Effector CD8-positive, alpha-beta T cell (primary cell): ENCODE measurements around the gene N4BP3.
"Not testable (repeated sequence)": the region's sequence is repeated elsewhere in the genome, so short reads cannot be mapped to it uniquely, and the experiment has no call there.

ENCODE experiments used
- DNase-seq: peaks from one replicate; lab custom pipeline; 2025; lab: John Stamatoyannopoulos, UW

The N4BP3 gene

DNA sequence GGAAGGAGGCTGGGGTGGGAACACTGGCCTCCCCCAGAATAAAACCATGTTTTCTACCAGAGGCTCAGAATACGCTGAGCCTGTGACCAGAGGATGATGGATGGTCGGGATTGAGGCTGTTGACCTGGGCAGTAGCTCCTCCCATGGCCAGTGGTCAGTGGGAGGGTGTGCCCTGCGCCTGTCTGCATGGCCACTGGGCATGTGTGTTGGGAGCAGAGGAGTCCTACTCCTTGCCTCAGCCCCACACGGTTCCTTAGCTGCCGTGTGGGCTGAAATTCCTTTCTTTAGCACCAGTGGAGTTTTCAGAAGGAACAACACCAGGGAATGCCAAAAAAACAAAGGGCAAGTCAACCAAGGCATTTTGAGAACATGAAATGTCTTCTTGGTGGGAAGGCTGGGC lies 9.0 kb downstream of the N4BP3 start:
- DNase-seq = no peak

DNA sequence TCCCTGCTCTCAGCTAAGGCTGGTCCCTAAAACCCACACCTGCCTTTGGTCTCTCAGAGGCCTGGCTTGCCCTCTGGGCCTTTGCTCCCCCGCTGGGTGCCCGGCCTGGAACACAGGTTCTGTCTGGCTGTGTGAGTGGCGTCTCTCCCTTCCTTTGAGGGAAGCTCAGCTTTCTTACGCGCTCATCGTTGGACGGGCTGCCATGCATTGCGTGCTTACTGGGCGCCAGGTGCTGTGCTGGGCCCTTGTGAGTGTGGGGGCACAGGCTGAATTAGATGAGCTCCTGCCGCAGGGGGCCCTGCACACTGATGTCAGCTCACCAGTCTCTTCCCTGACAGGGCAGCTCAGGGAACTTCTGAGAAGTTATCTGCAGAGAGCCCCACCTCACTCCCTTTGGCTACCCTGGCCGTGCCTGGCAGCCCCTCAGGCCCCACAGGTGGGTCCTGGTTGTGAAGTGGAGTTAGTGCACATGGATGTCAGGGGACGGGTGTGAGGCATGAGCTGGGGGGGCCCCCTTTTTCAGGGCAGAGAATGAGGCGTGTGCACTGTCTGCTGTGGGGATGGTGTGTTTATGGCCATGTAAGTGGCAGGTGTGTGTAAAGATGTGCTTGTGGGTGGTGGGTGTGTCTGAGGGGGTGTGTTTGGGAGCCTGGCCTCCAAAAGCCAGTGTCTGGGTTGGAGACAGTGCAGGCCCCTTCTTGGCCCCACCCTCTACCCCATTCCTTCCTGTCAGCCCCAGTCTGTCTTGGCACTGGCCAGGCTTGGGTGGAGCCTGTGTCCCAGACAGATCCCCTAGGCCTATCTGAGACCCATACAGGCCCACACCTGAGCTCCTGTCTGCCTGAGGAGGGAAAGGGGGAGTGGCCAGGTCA lies 10.0 kb downstream of the N4BP3 start:
- no peak for DNase-seq

DNA sequence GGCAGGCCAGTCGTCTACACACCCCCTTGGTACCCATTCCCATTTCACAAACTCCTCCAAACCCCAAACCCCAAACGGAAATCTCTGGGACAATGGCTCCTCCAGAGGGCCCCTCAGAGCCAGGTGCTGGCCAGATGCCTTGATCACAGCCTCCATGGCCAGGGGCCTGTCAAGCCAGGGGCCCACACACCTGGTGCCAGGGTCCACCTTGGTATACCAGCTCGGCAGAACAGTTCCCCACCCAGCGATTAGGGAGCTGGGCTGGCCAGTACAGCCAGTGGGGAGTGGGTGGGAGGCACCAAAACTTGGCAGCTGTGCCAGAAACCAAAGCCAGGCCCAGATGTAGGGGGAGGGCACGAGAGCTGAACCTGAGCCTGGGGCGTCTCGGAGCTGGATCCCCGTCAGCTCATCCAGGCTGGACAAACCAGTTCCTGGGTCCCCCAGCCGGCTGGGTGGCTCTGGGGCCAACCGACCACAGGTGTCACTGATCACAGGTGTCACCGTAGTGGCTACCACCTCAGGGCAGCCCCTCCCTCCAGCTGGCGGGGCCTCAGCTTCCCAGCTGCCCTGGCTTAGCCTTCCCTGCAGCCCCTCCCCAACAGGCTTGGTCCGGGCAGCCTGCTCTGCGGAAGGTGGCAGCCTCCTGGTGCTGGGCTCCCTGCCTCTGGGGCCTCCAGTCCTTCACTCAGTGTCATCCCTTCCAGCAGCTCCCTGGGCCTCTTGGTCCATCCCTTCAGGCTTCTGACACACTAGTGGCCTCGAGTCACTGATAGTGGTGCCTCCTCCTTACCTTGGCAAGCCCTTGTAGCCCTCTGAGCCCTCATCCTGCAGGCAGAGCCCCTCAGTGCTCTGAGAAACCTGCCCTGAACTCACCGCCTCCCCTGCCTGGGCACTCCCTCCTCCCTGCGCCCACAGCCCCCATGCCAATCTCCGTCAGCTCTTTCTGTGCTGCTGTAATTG lies 10.9 kb downstream of the N4BP3 start:
- DNase-seq = no peak

DNA sequence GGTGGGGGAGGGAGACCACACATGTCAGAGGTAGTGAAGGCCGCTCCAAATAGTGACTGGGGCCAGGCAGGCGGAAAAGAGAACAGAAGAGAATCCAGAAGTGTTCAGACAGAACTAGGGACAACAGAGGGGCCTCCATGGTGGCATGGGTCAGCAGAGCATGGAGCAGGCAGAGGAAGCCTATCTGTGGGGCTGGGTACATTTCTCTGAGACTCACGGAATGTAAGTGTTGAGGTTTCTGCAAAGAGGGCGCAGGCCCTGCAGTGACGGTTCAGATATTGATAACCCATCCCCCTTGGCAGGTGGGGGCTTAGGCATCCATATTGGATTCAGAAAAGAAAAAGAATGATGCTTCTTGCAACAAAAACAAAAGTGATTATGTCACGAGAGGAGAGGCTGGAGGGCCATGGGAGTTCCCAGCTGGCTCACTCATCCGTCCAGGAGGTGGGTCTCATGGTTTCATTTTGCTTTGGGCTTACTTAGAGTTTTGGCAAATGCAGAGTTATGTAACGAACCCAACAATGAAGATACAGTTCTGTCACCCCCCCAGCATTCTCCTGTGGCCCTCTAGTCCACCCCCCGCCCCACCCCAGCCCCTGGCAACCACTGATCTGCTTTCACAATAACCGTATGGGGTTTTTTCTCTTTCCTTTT lies 12.0 kb downstream of the N4BP3 start:
- no peak for DNase-seq

DNA sequence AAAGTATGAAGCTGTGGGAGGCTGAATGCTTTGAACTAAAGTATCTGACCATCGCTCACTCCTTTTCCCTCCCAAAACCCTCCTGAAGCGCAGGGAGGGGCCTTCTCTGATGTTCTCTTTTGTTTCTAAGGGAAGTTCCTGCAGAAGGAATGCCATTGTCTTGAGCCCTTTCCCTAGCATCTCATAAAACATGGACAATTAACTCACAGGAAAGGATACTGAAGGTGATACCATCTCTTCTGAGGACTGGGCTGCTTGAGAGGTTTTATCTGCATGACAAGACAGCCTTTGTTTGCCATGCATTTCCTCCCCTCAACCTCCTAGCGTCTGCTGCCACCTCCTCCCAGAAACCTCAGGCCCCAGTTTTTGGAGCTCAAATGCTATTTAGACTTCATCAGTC lies 13.2 kb downstream of the N4BP3 start:
- DNase-seq = no peak

DNA sequence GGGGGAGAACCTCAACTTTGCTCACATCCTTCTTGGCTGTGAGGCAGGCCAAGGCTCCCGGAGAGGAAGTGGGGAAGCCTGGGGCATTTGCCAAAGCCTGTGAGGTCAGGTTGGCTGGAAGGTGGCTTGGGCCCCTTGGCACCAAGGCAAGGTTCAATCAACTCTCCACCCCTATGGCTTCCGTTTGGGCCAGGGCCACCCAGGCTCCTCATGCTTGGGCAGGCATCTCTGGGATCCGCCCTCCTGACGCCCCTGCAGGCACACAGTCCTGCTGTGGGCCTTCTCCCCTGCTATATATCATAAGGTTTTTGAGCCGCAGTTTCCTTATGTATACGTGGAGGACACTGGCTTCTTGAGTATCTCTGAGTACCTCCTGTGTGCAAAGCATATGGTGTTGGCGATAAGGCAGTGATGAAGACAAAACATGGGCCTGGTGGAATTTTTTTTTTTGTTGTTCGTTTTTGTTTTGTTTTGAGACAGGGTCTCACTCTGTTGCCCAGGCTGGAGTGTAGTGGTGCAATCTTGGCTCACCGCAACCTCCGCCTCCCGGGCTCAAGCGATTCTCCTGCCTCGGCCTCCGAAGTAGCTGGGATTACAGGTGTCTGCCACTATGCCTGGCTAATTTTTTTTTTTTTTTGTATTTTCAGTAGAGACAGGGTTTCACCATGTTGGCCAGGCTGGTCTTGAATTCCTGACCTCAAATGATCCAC lies 14.1 kb downstream of the N4BP3 start:
- not testable (repeated sequence) for DNase-seq

DNA sequence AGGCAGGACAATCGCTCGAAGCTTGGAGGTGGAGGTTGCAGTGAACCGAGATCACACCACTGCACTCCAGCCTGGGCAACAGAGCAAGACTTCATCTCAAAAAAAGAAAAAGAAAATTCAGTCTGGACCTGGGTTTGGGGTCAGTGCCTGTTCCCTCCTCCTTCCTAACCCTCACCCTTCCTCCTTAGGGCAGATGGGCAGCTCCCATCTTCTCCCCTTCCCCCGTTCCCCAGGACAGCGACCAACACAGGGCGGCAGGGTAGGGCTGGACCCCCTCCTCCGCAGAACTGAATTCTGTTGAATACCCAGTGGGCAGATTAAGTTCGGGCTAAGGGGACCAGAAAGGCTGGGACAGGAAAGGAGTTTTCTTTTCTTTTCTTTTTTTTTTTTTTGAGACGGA lies 16.0 kb downstream of the N4BP3 start:
- DNase-seq = no peak

DNA sequence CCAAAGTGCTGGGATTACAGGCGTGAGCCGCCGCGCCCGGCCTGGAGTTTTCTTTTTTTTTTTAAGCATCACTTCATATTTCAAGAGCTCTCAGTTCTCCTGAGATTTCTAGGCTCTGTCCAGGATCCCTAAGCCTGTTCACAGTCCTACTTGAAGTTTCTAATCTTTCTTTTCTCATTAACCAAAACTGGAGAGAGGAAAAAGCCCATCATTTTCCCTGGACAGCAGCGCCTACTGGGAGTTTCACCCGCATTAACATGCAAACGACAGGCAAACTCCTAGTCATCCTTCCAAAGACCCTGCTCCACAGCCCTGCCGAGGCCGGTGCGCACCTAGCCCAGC lies 16.9 kb downstream of the N4BP3 start:
- not testable (repeated sequence) for DNase-seq

DNA sequence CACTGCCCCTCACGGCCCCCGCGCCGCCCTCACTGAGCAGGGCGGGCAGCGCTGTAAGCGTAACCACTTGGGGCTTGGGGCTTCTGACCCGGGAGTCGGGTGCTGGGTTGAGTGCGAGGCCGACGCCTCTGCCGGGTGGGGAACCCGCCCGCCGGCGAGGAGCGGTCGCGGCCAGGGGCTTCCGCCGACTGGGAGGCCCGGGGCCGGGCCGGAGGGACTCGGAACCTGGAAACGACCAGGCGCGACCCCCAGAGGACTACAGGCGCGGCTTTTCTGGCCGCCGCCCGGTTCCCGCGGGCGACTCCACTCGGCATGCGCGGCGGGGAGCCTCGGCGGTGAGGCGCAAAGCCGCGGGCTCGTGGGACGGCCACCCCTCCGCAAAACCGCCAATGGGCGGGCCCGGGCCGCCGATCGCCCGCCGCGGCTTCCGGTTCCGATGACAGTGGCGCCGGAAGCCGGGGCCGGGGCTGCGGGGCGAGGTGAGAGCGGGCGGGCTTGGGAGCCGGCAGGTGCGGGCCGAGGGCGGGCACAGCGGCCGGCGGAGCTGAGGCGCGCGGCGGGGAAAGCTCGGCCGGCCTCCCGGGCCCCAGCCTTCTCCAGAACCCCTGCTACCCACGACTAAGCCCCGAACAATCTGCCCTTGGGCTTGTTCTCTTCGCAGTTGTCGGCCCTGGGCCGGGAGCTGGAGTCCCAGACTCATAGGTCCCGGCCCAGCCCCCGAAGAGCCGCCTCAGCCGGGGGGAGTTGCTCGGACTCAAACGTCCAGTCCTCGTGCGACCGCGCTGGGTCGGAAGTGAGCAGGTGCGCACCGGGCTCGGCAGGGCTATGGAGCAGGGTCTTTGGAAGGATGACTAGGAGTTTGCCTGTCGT lies 17.5 kb downstream of the N4BP3 start, which contains the start of gene RMND5B:
Gene RMND5B (plus strand): TSS at position 439 of the 870 bp plus-strand sequence. CDS start 7,106 bp downstream, outside the sequence.
- DNase-seq = peak; percentile 58

DNA sequence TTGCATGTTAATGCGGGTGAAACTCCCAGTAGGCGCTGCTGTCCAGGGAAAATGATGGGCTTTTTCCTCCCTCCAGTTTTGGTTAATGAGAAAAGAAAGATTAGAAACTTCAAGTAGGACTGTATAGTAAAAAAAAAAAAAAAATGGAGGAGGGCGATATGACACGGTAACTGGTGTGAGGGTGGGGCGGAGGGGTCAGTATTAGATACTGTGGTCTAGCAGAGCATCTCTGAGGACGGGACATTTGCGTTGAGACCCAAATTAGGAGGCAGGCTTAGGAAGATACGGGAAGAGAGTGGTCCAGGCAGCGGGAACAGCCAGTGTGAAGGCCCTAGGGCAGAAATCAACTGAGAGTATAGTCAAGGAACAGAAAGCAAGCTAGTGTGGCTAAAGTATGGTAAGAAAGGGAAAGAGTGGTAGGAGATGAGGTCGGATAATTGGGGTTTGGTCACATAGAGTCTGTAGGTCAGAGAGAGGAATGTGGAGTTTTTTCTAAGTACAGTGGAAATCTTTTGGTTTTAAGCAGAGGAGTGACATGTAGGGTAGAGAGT lies 18.2 kb downstream of the N4BP3 start:
- no peak for DNase-seq

DNA sequence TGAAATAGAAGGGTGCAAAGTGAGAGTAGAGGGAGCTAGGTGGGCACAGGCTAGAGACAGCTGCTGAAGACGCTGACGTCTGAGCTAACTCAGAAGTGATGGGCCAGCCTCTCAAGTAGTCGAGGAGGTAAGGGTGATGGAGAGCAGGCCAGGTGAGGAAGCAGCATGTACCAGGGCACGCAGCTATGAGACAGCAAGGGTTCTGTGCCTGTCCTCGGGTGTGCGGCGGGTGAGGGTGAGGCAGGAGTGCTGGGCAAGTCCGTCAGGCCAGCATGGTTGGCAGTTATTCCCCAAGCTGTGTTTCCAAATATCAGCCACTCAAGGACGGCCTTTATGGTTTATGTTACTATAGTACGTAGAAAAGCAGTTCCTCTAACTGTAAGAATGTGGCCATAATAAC lies 23.7 kb downstream of the N4BP3 start:
- DNase-seq = no peak

DNA sequence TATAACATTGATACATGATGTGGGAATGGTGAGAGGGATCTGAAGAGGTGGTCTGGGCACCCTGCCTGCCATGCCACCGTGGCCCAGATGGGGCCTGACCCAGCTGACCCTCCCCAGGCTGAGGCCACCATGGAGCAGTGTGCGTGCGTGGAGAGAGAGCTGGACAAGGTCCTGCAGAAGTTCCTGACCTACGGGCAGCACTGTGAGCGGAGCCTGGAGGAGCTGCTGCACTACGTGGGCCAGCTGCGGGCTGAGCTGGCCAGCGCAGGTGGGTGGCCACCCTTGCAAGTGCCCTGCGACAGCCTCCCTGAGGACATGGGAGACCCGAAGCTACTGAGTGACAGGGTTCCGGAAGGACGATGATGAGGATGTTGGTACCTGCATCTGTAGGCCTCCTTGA lies 24.7 kb downstream of the N4BP3 start:
- no peak for DNase-seq

DNA sequence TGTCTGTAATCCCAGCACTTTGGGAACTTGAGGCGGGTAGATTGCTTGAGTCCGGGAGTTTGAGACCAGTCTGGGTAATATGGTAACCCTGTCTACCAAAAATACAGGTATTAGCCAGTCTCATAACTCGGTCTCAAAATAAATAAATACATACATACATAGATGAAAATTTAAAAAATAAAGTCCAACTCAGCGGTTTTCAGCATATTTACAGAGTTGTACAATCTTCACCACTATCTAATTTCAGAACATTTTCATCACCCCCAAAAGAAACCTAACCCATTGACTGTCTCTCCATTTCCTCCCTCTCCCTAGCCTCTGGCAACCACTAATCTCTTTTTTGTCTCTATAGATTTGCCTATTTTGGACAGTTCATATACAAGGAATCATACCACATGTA lies 28.2 kb downstream of the N4BP3 start:
- DNase-seq = no peak

DNA sequence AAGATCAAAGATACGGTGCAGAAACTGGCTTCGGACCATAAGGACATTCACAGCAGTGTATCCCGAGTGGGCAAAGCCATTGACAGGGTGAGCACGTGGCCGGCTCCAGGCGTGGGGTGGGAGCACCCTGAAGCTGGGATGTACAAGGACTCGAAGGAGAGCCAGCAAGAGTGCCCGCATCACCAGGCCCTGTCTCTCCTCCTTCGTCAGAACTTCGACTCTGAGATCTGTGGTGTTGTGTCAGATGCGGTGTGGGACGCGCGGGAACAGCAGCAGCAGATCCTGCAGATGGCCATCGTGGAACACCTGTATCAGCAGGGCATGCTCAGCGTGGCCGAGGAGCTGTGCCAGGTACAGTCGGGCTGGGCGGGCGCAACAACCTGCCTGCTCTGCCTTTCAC lies 29.3 kb downstream of the N4BP3 start:
- DNase-seq = no peak

DNA sequence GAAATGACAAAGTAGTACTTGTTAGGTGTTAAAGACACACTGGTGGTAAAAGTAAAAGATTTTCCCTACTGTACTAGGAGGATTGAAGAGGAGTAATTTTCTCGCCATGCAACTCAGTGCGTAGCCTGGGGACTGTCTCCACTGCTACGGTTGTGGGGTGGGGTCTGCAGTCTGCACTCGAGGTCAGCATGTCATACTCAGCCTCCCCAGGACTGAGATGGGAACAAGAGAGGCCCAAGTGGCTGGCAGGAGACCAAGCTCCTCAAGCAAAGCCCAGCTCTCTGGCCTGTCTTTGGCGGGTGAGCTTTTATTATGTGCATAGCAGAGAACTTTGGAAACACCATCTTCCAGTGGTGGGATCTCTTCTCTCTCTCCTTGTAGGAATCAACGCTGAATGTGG lies 29.9 kb downstream of the N4BP3 start:
- no peak for DNase-seq

DNA sequence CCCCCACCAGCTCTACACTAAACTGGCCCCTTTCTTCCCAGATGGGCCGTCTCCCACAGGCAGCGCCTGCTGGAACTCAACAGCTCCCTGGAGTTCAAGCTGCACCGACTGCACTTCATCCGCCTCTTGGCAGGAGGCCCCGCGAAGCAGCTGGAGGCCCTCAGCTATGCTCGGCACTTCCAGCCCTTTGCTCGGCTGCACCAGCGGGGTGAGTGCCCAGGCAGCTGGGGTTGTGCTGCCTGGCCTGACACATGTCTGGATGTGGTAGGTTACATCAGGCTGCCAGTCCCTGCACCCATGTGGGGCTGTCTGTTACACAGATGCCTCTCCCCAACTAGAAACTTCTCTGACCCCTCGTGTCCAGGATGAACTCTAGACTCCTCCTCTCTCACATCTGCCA lies 30.6 kb downstream of the N4BP3 start:
- no peak for DNase-seq

DNA sequence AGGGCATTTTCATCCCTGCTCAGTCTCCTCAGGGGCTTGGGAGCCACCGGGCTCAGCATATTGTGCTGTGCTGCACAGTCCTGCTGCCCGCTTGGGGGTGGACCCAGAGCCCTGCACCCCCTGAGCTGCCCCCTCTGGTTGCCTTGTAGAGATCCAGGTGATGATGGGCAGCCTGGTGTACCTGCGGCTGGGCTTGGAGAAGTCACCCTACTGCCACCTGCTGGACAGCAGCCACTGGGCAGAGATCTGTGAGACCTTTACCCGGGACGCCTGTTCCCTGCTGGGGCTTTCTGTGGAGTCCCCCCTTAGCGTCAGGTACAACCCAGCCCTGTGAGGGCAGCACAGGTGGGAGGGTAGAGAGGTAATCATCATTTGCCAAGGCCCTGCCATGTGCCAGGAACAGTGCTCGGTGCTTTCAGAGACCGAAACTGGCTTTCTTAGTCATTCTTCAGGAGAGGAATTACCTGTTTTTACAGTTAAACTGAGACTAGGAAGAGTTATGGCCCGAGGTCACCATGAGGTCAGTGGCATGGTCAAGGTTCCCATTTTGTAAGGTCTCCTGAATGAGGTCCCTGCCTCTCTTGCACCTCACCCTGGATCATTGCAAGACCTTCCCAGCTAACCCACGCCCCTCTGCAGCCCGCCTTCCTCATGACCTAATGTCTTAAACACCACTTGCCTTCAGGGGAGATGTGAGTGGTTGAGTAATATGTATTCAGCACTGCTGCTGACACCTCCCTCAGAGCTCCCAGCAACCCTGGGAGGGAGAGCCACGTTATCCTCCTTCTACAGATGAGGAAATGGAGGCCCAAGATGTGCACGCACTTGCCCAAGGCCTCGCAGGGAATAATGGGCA lies 32.9 kb downstream of the N4BP3 start:
- DNase-seq = peak; percentile 61

DNA sequence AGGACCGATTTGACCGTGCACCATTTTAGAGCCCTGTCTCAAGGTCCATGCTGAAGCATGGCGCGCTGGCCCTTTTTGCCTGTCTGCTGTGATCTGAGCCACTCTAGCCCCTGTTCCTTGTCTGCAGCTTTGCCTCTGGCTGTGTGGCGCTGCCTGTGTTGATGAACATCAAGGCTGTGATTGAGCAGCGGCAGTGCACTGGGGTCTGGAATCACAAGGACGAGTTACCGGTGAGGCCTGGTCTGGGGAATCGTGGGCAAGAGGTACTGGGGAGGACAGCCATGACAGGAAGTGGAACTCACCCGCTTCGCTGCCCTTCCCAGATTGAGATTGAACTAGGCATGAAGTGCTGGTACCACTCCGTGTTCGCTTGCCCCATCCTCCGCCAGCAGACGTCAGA lies 34.1 kb downstream of the N4BP3 start:
- DNase-seq = no peak

DNA sequence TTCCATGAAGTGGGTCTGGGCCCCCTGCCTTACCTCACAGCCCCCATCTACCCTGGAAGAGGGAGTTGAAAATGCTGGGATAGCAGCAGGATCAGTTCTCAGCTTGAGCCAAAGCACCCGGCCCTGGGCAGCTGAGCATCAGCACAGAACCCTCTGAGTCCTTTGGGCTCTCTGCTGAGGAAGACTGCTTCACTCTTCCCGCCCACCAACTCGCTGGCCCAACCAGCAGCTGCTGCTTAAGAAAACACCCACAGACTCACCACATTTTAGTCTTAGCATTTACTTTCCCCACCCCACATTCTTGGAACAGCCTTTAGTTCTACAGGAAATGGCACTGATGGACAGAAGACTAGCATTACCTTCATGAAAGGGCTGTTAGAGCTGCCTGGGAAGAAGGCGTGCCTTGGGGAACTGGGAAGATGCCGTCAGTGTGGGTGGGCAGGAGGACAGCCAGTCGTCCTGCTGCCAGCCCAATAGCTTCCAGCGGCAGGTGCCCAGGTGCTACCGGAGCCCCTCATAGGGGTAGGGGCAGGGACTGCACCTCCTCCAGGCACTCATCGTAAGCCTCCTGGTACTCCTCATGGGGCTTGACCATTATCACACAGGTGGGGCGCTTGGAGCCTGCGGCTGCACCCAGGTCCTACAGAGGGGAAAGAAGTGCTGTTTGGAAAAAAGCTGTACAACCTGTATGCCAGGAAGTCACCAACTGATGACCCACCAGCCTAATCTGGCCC lies 36.0 kb downstream of the N4BP3 start:
- no peak for DNase-seq
